ENCODE measurements around the gene PODXL2.

PODXL2 gene, protein sequence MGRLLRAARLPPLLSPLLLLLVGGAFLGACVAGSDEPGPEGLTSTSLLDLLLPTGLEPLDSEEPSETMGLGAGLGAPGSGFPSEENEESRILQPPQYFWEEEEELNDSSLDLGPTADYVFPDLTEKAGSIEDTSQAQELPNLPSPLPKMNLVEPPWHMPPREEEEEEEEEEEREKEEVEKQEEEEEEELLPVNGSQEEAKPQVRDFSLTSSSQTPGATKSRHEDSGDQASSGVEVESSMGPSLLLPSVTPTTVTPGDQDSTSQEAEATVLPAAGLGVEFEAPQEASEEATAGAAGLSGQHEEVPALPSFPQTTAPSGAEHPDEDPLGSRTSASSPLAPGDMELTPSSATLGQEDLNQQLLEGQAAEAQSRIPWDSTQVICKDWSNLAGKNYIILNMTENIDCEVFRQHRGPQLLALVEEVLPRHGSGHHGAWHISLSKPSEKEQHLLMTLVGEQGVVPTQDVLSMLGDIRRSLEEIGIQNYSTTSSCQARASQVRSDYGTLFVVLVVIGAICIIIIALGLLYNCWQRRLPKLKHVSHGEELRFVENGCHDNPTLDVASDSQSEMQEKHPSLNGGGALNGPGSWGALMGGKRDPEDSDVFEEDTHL

DNA sequence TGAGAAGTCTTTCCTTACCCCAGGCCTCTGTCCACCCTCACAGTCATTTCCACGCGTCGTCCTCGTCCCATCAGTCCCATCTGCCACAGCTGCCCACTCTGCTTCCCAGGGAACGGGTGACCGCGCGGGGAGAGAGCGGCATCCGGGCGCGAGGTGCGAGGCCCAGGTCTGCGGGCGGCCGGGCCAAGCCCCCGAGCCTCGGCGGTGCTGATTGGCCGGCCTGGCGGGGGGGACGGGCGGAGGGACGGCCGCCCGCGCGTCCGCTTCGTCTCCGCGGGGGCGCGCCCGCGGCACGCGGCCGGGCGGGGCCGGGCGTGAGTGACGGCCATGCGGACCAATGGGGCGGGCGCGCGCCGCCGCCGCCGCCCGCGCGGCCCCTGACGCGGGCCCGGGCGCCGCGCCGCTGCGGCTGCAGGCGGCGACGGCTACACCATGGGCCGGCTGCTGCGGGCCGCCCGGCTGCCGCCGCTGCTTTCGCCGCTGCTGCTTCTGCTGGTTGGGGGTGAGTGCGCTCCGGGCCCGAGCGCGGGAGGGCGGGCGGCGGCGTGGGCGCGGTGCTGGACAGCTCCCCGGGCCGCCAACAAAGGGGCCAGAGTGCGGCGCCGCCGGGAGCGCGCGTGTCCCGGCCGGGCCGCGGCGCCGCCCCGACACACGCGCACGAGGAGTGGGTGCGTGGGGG is at the start of gene PODXL2:
Gene PODXL2 (plus strand): TSS at position 398 of the 679 bp plus-strand sequence. CDS start 35 bp downstream, at position 433.
- DNase-seq: peak; percentile 19

DNA sequence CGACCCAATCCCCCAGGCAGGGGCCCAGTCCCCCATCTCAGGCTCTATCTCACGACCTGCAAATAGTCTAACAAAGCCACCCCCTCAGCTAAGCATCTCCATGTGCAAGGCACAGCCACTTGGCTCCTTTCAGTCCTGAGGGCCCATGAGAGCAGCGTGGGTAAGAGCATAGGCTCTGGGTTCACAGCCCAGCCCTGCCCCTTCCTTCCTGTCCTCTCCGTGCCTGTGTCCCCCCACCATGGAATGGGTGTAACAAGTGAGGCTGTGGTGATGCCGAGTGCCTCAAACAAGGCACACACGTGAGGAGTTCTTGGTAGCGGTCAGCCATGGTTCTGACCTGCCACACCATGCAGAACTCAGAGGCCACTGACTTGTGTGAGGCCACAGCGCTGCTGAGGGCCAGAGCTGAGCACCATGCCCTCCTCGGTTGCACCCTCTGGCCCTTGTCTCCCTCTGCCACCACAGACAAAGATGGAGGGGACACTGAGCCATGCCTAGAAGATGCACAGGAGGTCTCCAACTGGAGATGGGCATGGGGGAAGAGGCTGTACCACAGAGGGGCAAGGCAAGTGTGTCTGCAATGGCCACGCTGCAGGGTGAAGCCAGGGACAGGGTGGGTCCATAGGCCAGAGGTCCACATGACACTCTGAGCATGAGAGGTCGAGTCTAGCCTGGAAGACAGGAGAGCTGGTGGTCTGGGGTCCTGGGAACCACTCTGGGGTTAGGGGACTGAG is 48.5 kb upstream of the PODXL2 start:
- DNase-seq: no peak

DNA sequence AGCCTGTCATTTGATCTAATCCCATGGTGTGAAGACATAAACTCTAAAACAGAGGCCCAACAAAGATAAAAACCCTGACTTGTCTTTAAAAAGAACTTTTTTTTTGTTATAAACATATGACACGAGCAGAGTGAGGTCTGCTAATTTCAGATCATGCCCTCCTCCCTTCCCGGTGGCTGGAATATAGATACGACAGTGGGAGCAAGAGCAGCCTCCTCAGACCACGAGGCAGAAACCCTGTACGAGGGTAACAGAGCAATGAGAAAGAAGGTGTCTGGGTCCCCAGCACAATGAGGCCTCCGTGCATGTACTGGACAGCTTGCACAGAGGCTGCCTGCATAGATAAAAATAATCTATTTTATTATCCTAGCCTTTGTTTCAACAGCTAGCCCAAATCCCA is 44.3 kb upstream of the PODXL2 start:
- DNase-seq: no peak

DNA sequence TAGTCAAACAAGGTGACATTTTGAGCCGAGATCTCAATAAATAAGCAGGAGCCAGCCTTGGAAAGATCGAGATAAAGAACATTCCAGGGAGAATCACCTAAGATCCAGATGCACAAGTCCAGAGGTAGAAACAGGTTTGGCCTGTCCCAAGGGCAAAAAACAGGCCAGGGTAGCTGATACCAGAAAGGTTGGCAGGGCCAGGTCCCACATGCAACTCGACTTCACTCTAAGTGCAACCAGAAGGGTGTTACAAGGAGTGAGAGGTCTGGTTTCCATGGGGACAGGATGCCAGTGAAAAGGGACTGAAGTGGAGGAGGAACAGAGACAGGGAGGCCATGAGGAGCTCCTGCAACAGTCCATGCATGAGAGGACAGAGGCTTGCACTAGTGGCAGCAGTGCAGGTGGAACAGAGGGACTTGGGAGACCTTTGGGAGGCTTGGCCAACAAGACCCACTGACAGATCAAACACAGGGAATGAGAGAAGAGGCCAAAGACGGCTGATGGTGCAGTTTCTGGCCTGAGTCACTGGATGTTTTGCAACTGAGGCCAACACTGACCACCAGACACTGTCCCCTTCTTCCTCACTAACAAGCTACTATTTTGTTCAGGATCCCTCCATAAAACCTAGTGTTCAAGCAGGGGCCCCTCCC is 43.7 kb upstream of the PODXL2 start:
- DNase-seq: no peak

DNA sequence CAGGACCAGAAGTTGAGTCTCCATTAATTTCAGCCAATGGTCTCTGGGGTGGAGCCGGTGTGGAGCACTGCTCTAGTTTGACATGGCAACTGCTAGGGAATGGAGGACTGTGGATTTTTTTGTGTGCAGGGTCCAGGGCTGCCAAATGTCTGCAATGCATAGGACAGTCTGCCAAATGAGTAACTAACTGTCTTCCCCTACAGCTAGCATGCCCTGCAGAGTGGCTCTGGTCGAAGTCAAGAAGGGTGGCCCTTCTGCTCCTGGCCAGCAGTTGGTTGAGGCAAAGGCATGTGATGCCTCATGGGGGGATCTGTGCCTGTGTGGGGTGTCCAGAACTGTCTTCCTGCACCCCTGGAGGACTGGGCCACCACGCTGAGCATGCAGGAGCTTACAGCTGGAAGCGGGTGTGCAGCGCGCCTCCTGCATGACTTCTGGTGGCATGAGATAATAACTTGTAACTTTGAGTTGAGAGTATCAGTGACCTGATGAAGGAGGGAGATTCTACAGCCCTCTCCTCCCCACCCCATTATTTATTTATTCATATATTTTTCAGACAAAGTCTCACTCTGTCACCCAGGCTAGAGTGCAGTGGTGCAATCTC is 43.1 kb upstream of the PODXL2 start:
- no peak for DNase-seq

DNA sequence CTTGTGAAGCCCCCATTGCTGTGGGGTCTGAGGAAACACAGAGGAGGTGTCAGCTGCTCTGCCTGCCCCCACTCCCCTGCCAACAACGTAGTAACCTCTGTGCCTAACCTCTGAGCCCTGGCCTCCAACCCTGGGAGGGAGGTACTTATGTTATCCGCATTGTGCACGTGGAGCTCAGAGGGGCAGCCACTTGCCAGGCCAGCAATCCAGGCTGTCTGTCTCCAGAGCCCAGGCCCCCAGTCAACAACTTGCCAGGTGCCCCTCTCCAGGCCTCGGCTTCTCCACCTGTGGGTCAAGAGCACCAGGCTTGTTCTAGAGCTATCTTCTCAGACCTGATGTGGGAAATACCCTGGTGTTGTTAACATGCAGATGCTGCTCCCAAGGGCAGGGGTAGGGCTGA is 41.1 kb upstream of the PODXL2 start:
- no peak for DNase-seq

DNA sequence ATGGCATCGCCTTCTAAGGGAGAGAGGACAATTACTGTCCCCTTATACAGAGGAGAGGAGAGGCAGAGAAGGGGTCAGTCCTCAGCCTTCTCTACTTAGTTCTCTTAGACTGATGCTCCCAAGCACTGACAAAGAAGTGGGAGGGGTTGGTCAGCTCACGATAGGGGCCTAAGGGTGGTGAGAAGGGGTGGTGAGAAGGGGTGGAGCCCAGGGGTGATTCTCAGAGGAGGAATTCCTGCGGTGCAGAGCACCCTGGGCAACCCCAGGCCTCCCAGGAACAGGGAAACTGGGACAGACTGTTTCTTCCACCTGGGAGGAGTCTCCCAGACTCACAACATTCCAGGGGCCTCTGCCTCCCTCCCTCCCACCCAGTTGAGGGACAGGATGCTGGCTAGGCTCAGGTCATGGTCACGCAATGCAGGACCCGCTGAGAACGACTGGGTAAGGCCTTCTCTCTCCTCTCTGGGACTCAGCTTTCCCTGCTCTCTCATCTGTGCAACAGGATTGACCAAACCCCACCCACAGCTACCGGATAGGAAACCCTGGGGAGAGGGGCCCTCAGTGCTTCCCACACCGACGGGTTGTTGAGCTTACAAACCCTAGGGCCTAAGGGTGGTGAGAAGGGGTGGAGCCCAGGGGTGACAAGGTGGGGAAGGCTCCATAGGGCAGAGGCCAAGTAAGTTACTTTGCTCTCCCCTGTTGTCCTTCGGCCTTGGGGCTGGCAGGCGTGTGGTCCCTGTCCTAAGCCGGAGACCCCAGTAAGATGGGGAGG is 40.0 kb upstream of the PODXL2 start:
- DNase-seq: no peak

DNA sequence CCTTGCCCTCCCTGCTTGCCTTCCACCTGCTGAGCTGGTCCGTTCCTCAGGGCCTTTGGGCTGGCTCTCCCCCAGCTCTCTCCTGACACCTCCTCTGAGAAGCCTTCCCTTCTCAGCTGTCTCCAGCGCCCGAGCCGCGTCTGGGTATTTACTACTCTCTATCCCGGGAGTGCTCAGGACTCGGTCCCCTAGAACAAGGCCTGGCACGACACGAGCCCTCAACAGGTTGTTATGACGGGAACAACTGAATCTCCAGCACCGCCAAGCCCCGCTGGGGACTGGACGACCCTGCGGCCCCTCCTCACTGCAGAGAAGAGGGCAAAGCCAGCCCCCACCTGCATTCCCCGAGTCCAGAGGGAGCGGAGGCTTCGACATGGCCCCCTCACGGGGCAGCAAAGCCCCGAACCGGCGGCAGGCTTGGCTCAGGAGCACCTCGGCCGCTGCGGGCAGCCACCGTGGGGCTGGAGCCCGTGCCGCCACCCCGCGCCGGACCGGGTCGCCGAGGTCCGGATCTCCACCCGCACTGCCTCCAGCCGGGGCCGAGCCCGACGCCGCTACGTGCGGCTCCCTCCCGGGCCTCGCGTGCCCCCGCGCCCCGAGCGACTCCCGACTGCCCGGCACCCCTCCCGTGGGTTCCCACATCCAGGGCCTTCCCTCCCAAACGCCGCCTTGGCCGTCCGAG is 39.2 kb upstream of the PODXL2 start:
- DNase-seq: no peak

DNA sequence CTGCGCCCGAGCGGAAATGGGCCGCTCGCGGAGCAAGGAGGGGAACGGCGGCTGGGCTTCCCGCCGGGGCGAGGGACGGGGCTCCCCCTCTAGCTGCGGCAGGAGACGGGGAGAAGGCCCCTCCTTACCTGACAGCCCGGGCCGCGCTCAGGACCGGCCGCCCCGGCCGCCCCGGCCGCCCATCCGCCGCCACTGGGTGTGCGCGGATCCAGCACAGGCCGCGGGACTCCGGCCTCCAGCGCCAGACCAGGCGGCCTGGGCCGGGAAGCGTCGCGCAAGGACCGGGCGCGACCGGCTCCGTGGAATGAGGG is 38.7 kb upstream of the PODXL2 start:
- DNase-seq: no peak

DNA sequence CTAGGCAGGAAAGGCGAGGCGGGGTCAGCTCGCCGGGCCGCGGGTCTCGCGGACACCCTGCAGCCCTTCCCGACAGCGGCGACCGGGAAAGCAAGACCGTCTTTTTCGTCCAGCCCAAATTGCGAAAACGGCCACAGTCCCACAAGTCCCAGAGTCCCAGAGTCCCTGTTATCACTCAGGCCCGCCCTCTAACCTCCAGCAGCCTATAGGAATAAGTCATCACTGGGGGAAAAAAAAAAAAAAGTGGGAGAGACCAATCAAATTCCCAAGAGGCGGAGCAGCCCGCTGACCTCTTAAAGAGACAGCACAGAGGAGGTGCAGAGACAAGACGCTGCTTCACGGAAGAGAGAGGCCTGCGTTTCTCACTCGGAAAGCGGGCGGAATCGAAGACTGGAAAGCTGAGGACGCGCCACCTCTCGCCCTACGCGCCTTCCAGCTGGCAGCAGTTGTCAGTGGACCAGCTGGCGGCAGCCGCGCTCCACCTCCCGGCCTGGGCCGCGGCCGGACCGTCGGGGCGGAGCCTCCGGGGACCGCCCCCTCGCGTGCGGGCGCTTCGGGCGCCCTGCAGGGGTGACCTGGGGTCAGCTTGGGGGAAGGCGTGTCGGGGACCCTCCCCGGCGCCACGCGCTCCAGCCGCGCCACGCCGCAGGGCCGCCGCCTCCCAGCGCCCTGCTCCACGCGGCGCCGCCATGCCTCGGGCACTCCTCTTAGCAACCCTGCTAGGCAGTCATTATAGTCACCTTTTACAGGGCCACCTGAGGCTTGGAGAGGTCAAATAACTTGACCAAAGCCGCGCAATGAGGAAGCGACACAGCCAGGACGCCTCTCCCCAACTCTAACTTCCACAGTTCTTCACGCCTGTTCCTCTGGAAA is 38.2 kb upstream of the PODXL2 start, which contains the start of gene TPRA1:
Gene TPRA1 (minus strand): TSS at position 141 of the 873 bp plus-strand sequence. CDS start 10,587 bp downstream, outside the sequence.
- DNase-seq: peak; percentile 83

DNA sequence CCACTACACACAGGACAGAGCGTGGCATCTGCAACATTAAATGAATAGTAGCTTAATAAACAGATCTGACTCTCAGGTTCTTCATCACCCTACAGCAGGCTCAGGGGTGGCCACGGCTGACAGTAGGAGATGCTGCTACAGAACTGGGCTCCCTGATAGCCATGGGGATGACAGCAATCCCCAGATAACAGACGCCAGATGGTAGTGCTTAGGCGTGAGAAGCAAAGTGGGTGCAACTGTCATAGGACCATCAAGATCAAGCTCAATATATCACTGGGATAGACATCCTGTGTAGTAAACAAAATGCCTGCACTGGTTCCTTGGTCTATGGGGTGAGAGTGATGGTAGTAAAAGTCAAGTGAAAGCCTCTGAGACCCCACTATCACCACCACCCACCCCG is 35.8 kb upstream of the PODXL2 start:
- DNase-seq: no peak

DNA sequence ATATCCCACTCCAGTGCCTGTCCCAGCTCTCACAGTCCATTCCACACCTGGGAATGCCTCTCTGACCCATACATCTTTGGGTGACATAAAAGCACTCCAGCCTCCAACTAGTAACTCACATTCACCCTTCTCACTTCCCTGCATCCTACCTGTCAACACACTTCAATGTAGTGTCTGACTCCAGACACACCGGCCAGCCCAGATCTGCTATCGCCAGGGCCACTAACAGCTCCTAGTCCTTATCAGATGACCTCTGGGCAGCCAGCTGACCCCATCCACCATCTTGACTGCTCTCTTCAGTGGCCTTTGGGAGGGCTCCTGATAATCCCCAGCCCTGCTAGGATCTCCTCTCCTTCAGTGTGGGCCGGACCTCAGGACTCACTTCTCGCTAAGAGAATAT is 33.7 kb upstream of the PODXL2 start:
- no peak for DNase-seq

DNA sequence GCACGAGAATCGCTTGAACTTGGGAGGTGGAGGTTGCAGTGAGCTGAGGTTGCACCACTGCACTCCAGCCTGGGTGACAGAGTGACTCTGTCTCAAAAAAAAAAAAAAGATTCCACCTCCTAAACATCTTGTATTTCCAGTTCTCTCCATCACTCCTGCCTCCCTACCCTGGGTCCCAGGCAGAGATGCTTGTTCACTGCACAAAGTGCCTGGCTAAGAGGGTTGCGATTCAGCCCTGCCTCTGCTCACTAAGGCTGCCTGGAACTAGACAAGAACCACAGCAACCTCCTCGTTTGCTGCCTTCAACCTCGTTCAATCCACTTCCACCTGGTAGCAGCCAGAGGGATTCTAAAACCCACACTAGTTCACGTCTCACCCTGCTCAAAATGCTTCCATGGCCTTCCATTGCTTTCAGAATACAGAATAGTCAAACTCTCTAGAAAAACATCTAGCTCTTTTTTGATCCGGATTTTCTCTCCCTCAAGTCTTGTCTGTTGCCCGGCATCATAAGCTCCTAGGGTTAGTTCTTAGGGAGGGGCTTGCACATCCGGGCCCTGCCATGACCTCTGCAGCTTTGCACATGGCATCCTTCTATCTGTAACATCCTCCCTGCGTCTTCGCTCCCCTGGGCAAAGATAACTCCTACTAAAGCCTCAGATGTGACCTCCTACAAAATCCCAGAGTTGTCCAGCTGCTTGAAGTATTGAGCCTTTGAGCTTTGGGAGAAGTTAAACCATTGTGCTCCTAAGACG is 31.8 kb upstream of the PODXL2 start:
- DNase-seq: no peak

DNA sequence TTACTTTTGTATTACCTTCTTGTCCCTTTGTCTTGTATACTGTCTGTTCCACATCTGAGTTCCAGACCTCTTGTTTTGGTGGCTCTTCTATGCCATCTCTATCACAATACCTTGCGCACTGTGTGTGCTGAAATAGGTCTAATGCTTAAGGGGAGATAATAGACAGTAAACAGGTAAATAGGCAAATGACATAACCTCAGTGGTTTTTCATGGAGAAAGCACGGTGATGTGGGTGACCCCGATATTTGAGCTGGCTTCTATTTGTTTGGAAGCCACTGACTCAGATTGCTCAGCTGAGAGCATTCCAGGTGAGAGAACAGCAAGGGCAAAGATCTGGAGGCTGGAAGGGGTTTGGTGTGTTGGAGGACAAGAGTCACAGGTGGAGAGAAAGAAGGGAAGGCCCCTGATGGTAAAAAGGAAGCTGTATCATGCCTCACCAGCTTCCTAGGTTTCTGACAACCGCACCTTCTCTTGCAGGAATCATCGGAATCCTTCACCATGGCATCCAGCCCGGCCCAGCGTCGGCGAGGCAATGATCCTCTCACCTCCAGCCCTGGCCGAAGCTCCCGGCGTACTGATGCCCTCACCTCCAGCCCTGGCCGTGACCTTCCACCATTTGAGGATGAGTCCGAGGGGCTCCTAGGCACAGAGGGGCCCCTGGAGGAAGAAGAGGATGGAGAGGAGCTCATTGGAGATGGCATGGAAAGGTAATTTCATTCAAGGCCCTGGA is 30.0 kb upstream of the PODXL2 start:
- no peak for DNase-seq

DNA sequence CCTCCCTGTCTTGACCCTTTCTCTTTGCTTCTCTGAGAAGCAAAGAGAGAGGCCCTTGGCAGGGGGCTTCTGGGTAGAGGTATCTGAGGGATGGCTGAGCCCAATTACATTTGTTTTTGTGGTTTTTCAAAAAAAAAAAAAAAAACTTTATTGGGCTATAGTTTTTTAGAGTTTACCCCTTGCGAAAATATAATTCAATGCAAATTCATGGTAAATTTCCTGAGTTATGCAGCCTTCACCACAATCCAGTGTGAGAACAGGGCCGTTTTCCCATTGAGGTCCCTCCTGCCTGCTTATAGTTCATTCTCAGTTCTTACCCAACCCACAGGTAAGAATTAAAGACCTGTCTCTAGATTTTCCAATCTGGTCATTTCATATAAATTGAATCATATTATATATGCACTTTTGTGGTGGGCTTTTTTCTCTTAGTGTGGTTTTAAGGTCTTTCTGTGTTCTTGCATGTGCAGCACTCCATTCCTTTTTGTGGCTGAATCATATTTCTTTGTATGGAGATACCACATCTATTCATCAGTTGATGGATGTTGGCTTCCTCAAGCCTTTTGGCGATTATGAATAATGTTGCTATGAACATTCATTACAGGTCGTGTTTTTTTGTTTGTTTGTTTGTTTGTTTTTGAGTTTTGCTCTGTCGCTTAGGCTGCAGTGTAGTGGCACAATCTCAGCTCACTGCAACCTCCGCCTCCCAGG is 28.1 kb upstream of the PODXL2 start:
- DNase-seq: no peak

DNA sequence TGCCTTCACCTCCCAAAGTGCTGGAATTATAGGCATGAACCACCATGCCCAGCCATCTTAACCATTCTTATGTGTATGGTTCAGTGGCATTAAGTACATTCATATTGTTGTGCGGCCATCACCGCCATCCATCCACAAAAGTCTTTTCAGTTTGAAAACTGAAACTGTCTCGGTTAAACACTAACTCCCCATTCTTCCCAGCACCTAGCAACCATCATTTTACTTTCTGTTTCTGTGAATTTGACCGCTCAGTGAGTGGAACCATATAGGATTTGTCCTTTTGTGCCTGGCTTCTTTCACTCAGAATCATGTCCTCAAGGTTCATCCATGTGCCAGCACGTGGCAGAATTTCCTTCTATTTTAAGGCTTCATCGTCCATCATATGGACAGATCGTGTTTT is 24.9 kb upstream of the PODXL2 start:
- no peak for DNase-seq

DNA sequence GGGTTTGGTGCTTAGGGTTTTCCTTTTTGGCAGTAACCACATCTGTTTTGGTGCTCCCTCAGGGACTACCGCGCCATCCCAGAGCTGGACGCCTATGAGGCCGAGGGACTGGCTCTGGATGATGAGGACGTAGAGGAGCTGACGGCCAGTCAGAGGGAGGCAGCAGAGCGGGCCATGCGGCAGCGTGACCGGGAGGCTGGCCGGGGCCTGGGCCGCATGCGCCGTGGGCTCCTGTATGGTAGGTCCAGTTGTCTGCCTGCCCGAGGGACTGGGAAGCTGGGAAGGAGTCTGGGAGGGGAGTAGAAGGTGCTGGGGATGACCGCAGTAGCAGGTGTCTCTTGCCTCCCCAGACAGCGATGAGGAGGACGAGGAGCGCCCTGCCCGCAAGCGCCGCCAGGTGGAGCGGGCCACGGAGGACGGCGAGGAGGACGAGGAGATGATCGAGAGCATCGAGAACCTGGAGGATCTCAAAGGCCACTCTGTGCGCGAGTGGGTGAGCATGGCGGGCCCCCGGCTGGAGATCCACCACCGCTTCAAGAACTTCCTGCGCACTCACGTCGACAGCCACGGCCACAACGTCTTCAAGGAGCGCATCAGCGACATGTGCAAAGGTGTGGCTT is 24.3 kb upstream of the PODXL2 start:
- no peak for DNase-seq

Measured in NCI-H510A treated with DMSO at 0.1 percent for 48 hours (cell line).